NOMO-1 treated with DMSO at 0.1 percent for 48 hours (cell line): Measurements from ENCODE around the gene PCIF1.

Experiments
- DNase-seq: peaks from one replicate; lab custom pipeline; 2025; ENCODE audit not compliant: unreplicated experiment; lab: John Stamatoyannopoulos, UW

The PCIF1 gene

DNA sequence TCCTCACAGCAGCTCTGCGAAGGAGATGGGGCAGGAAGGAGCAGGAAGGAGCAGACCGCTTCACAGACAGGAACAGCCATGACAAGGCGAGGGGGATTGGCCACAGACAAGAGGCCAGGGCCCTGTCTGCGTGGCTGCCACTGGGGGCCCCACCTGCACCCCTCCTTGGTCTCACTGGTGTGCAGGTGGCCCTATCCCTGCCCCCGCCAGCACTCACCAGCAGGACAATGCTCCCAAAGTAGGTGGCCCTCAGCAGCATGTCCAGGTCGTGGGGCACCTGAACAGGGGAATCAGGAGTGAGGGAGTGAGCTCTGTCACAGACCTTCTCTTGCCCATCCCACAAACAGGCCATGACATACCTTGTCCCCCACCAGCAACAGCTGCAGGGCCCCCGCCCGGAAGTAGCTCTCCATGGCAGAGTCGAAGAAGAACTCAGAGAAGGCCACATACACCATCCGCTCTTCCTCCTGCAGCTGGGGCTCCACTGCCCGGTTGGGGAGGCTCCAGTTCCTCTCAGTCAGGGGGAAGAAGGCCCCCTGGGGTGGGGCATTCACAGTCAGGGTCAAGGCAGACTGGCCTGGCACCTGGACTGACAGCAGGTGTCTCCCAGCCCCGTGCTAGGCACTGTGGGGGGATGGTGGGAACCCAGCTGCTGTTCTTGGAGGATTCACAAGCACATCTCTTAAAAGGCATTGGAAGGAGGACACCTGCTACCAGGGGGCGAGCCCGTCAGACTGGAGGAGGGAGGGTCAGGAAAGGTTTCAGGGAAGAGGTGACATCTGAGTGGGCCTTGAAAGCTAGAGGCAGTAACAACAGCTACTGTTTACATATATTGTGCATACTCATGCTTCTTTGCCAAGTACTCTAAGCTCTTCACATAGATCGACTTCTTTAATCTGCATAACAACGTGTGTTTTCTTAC is 29.6 kb upstream of the PCIF1 start:
- no peak for DNase-seq

DNA sequence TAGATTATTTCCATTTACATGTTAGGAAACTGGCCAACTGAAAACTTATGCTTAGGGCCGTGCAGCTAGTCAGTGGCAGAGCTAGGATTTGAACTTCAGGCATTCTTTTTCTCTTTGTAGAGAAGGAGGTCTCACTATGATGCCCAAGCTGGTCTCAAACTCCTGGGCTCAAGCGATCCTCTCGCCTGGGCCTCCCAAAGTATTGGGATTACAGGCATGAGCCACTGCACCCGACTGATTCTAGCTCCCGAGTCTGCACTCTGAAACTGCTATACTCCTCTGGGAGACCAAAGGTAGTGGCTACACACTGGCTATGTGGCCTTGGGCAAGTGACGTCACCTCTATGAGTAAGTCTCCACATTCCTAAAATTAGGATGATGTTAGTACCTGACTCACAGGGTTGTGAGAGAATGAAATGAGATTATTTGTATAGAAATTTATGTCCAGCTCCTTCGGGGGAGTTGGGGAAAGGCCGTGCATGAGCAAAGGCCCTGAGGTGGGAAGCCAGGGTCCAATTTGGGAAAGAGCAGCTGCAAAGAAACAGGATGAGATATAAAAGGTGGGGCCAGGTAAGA is 28.9 kb upstream of the PCIF1 start:
- no peak for DNase-seq

DNA sequence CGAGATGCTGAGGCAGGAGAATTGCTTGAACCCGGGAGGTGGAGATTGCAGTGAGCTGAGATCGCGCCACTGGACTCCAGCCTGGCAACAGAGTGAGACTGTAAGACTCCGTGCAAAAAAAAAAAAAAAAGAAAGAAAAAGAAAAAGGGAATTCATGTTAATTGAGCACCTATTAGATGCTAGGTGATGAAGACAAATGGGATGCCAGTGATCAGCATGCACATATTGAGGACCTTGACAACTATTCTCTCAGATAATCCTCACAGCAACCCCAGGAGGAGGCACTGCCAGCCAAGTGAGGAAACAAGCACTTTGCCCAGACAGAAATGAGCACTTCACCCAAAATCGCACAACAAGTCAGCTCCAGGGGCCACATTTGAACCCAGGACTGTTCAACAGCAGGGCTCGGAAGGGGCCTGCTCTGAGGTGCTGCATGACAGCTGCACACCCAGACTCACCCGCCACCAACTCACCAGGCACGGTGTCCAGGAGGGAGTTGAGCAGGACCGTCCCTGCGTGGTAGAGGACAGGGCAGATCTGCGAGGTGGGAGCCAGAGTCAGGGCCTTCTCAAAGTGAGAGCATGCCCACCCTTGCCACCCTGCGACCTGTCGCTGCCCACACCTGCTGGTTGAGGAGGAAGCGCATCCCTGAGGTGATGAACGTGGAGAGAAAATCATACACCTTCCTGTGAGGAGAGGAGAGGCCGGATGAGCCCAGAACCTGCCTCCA is 27.1 kb upstream of the PCIF1 start:
- no peak for DNase-seq

DNA sequence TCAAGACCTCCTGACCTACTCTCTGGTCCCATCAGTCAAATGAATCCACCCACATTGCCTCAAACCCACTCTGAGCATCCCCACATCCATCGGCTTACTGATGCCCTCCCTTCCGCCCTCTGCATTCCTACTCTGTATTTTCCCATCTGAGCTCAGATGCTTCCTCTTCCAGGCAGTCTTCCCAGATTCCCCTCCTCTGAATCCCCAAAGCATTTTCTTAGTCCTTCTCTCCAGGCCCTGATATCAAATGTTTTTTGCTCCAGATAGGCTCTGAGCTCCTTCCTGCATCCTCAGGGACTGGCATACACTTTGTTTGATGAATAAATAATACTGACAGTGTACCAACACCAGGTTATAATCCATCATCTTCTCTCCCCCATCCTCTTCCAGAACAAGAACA is 26.4 kb upstream of the PCIF1 start:
- DNase-seq, result no peak

- no peak for DNase-seq
These were observed 25.1 kb upstream of the PCIF1 start for GRCh38 chr20:45909336-45909808.

- DNase-seq, result peak; percentile 29
These were observed 24.4 kb upstream of the PCIF1 start for GRCh38 chr20:45909817-45910669.

GRCh38 chr20:45910670-45911485 is 23.6 kb upstream of the PCIF1 start:
- DNase-seq, result peak; percentile 99

- no peak for DNase-seq
These were observed 22.8 kb upstream of the PCIF1 start, which contains the start of gene PLTP for GRCh38 chr20:45911486-45912343. TSS of gene PLTP (minus strand) at chr20:45912155. CDS start at chr20:45911452, 703 bp downstream.

DNA sequence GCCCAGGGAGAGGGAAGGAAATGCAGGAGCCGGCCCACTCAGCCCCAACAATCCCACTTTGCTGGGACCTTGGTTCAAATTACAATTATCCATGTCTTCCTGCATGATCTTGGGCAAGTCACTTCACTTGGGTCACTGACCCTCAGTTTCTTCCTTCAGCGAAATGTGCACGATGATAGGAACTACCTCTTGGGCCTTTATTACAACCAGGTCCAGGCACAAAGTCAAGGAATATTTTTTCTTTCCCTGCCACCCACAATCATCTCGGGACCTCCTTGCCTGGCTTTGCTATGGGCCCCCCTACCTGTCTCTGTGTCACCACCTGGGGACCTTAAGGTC is 22.2 kb upstream of the PCIF1 start:
- no peak for DNase-seq

DNA sequence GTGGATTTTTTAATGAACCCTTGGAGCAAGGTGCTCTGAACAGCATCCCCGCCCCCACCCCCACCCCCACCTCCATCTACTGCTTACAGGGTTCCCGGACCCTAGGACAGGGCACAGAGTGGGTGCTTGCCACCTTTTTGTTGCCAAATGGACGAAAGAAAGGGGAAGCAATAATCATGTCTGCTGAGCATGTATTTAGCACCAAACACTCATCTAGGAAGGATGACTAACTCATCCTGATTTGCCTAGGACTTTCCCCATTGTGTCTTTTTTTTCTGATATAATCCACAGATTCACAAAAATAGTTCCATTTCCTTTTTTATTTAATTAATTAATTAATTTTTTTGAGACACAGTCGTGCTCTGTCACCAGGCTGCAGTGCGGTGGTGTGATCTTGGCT is 21.4 kb upstream of the PCIF1 start:
- no peak for DNase-seq

DNA sequence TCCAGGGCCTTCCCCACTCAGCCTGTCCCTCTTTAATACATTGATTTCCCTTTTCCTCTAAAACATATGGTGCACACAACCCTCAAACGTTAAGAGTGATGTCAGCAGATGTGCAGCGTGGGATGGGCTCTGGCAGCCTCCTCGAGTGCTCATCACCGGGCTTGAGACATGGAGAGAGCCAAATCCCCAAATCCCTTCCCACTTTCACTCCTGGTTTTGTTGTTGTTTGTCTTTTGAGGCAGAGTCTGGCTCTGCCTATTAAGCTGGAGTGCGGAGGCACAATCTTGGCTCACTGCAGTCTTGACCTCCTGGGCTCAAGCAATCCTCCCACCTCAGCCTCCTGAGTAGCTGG is 16.7 kb upstream of the PCIF1 start:
- DNase-seq, result no peak

DNA sequence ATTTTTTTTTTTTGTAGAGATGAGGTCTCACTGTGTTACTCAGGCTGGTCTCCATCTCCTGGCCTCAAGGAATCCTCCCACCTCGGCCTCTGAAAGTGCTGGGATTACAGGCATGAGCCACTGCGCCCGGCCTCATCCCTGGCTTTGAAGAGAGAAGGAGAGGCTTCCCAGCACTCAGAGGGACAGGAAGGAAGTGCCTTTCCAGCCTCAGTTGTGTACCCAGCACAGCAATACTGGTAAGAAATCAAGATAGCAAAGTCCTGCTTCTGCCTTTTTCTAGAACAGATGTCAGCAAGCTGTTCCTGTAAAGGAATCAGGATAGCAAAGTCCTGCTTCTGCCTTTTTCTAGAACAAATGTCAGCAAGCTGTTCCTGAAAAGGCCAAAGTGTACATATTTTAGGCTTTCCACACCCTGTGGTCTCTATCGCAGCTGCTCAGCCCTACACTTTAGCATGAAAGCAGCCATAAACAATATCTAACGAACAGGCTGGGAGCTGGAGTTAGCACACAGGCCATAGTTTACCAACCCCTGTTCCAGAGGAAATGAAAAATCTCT is 16.2 kb upstream of the PCIF1 start:
- DNase-seq, result no peak

- no peak for DNase-seq
These were observed 15.5 kb upstream of the PCIF1 start for GRCh38 chr20:45918779-45919537.

DNA sequence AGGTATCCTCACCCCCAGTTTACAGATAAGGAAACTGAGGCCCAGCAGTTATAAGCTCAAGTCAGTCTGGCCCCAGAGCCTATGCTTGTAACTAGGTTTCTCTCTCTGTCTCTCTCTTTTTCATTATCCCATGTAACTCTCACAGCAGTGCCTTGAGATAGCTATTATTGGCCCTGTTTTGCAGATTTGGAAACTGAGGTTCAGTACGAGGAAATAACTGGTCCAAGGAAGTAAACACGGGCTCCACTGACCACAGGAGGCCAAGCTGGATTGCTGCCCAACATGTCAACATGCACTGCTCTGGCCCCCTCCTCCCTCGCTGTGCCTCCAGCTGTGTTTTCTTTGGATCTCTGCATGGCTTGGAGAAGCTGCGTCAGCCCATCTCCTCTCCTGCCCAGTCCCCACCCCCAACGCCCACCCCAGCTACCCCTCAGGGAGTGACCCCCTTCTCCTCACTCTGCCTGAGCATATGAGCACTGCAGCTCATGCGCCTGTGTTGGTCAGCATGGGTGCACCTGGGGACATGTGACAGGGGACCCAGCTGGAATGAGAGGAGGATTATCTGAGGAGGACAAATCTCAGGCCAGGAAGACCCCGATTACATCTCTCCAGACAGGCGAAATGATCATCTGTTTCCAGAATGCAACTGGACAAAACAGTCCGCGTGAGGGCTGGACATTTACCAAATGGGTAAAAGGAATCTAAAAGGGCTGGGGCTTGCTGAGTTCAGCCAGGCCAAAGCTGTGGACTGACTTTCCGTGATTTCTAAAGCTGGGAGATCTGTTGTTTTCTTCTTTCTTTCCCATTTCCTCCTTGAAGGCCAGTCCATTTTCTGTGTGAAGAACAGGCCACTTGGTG is 14.7 kb upstream of the PCIF1 start:
- no peak for DNase-seq

GRCh38 chr20:45920462-45921336 is 13.8 kb upstream of the PCIF1 start:
- DNase-seq, result peak; percentile 23
